SK-N-SH (cell line): ENCODE measurements around the gene MADD. TPM values are rescaled to one million over a fixed set of nuclear protein-coding genes. Genes with fewer than 3 reads are reported as not detected.

Source experiments
- CTCF ChIA-PET: fragments of 300-600, 350-600 bp; formaldehyde crosslinking; extraction: SDS; loops from one replicate; lab custom pipeline; 2021; lab: Yijun Ruan, JAX
- POLR2A ChIA-PET: fragments of 350-600 bp; sonication (Branson Sonifier 250); formaldehyde crosslinking; extraction: SDS; loops from one replicate; lab custom pipeline; 2020; ENCODE audit warnings: antibody characterized with exemption, inconsistent platforms; lab: Yijun Ruan, JAX
- DNase-seq: peaks from one replicate; pipeline ENCODE4 v3.0.0; 2012
- H2AFZ ChIP-seq: fragments of 200-600 bp; sonication (generic); 2 replicates; pipeline ENCODE4 v1.8.1; 2016; ENCODE audit warnings: antibody characterized with exemption, mild to moderate bottlenecking, low read depth
- H3F3A ChIP-seq: fragments of 200-600 bp; sonication (generic); replicated peaks from 2 replicates; pipeline ENCODE3; 2016; ENCODE audit warnings: antibody characterized with exemption, mild to moderate bottlenecking; ENCODE audit not compliant: insufficient read depth
- H3K27ac ChIP-seq, 2 experiments: fragments of 200-500 bp in 1 of 2; fragments of 200-600 bp in 1 of 2; sonication (Bioruptor generic) in 1 of 2; sonication (generic), shearing (Covaris generic) in 1 of 2; 2 replicates each; pipeline versions ENCODE4 v1.5.1 to v1.6.1; 2014 to 2016; ENCODE audit warnings: low read depth in 2 of 2, inconsistent platforms in 1 of 2, low read length in 1 of 2, mild to moderate bottlenecking in 1 of 2, mixed read lengths in 1 of 2
- H3K27me3 ChIP-seq: fragments of 200-600 bp; sonication (generic), shearing (Covaris generic); 2 replicates; pipeline ENCODE4 v1.6.1; 2016; ENCODE audit warnings: mixed run types; ENCODE audit not compliant: insufficient read depth
- H3K36me3 ChIP-seq, 2 experiments: fragments of 200-500 bp in 1 of 2; fragments of 200-600 bp in 1 of 2; sonication (Bioruptor generic) in 1 of 2; sonication (generic) in 1 of 2; replicated peaks in 1 of 2; 2 replicates each; pipeline versions ENCODE3 to v1.5.1; 2014 to 2016; ENCODE audit warnings: low read length in 1 of 2, mild to moderate bottlenecking in 1 of 2; ENCODE audit not compliant: insufficient read depth in 2 of 2, control insufficient read depth in 1 of 2
- H3K4me1 ChIP-seq, 2 experiments: fragments of 200-500 bp in 1 of 2; fragments of 200-600 bp in 1 of 2; sonication (Bioruptor generic) in 1 of 2; sonication (generic), shearing (Covaris generic) in 1 of 2; 2 replicates each; pipeline versions ENCODE4 v1.5.1 to v1.6.1; 2014 to 2016; ENCODE audit warnings: low read depth in 1 of 2, low read length in 1 of 2, mixed run types in 1 of 2; ENCODE audit not compliant: insufficient read depth in 2 of 2, control insufficient read depth in 1 of 2
- H3K4me2 ChIP-seq: fragments of 200-600 bp; sonication (generic), shearing (Covaris generic); 2 replicates; pipeline ENCODE4 v1.6.1; 2017; ENCODE audit warnings: mixed run types
- H3K4me3 ChIP-seq, 2 experiments: fragments of 200-500 bp in 1 of 2; fragments of 200-600 bp in 1 of 2; sonication (Bioruptor generic) in 1 of 2; sonication (generic), shearing (Covaris generic) in 1 of 2; 2 replicates each; pipeline versions ENCODE4 v1.5.1 to v1.8.1; 2014 to 2016; ENCODE audit warnings: low read depth in 2 of 2, inconsistent platforms in 1 of 2, low read length in 1 of 2, mild to moderate bottlenecking in 1 of 2, mixed read lengths in 1 of 2, moderate library complexity in 1 of 2
- H3K79me2 ChIP-seq: fragments of 200-600 bp; sonication (generic); 2 replicates; pipeline ENCODE4 v1.8.1; 2017; ENCODE audit warnings: mild to moderate bottlenecking; ENCODE audit not compliant: insufficient read depth
- H3K9ac ChIP-seq: fragments of 200-600 bp; sonication (generic); 2 replicates; pipeline ENCODE4 v1.6.1; 2017; ENCODE audit warnings: mixed run types
- H3K9me2 ChIP-seq: fragments of 200-600 bp; sonication (generic); 2 replicates; pipeline ENCODE4 v1.6.1; 2017; ENCODE audit warnings: mixed run types
- H3K9me3 ChIP-seq: fragments of 200-600 bp; sonication (generic); 2 replicates; pipeline ENCODE4 v1.6.1; 2017; ENCODE audit warnings: mixed run types, mild to moderate bottlenecking, moderate library complexity
- H4K20me1 ChIP-seq: fragments of 200-600 bp; sonication (generic); 2 replicates; pipeline ENCODE4 v1.6.1; 2017; ENCODE audit warnings: mild to moderate bottlenecking, mixed run types; ENCODE audit not compliant: insufficient read depth
- CHD2 ChIP-seq: fragments of 150-350 bp; IDR thresholded peaks from 2 replicates; pipeline ENCODE4 v1.6.1; 2018; ENCODE audit warnings: low read length; ENCODE audit not compliant: partially characterized antibody
- FOSL2 ChIP-seq: IDR thresholded peaks from 2 replicates; pipeline ENCODE4 v1.4.0; 2012; ENCODE audit warnings: low read depth, mild to moderate bottlenecking, moderate library complexity, borderline replicate concordance
- FOXJ3 ChIP-seq: sonication (generic); formaldehyde crosslinking; IDR thresholded peaks from 2 replicates; pipeline ENCODE4 v1.5.1; 2020; ENCODE audit warnings: mild to moderate bottlenecking, missing genetic modification reagents
- FOXM1 ChIP-seq: IDR thresholded peaks from 2 replicates; pipeline ENCODE4 v1.4.0; 2012; ENCODE audit warnings: low read depth, mild to moderate bottlenecking
- GABPA ChIP-seq: IDR thresholded peaks from 2 replicates; pipeline ENCODE4 v1.4.0; 2012; ENCODE audit warnings: low read depth, mild to moderate bottlenecking
- JUND ChIP-seq: IDR thresholded peaks from 2 replicates; pipeline ENCODE4 v1.4.0; 2012
- MEF2A ChIP-seq: IDR thresholded peaks from 2 replicates; pipeline ENCODE4 v1.4.0; 2012; ENCODE audit warnings: low read depth, borderline replicate concordance
- NFIC ChIP-seq: IDR thresholded peaks from 2 replicates; pipeline ENCODE4 v1.4.0; 2012; ENCODE audit warnings: borderline replicate concordance
- NRF1 ChIP-seq: IDR thresholded peaks from 2 replicates; pipeline ENCODE4 v1.6.1; 2012; ENCODE audit warnings: low read depth, mild to moderate bottlenecking, low read length
- POLR2AphosphoS5 ChIP-seq: IDR thresholded peaks from 2 replicates; pipeline ENCODE4 v1.6.1; 2012; ENCODE audit warnings: low read depth, low read length
- RFX5 ChIP-seq: IDR thresholded peaks from 2 replicates; pipeline ENCODE4 v1.6.1; 2012; ENCODE audit warnings: mild to moderate bottlenecking, improper control_type of control experiment, low read length
- RXRA ChIP-seq: IDR thresholded peaks from 2 replicates; pipeline ENCODE4 v1.4.0; 2012; ENCODE audit warnings: low read depth, mild to moderate bottlenecking, borderline replicate concordance
- SIN3A ChIP-seq: IDR thresholded peaks from 2 replicates; pipeline ENCODE4 v1.6.1; 2012; ENCODE audit warnings: low read depth, mild to moderate bottlenecking, low read length, moderate library complexity, borderline replicate concordance
- SMC3 ChIP-seq: IDR thresholded peaks from 2 replicates; pipeline ENCODE4 v1.6.1; 2012; ENCODE audit warnings: low read depth, low read length, improper control_type of control experiment
- TAF1 ChIP-seq: IDR thresholded peaks from 2 replicates; pipeline ENCODE4 v1.6.1; 2012; ENCODE audit warnings: low read depth, mild to moderate bottlenecking, low read length, moderate library complexity, borderline replicate concordance
- TEAD4 ChIP-seq: IDR thresholded peaks from 2 replicates; pipeline ENCODE4 v1.4.0; 2012; ENCODE audit warnings: mild to moderate bottlenecking, borderline replicate concordance; ENCODE audit not compliant: insufficient read depth
- USF2 ChIP-seq: fragments of 150-350 bp; IDR thresholded peaks from 2 replicates; pipeline ENCODE4 v1.6.1; 2017; ENCODE audit warnings: antibody characterized with exemption, low read length, low read depth, borderline replicate concordance
- YY1 ChIP-seq: IDR thresholded peaks from 2 replicates; pipeline ENCODE4 v1.4.0; 2012; ENCODE audit warnings: low read depth, mild to moderate bottlenecking
- WGBS: methylation state at CpG from one replicate; pipeline ENCODE4 v1.1.6; 2017; ENCODE audit warnings: low lambda C conversion rate; 5-methylcytosine and 5-hydroxymethylcytosine counted together
- polyA plus RNA-seq, 3 experiments: library from polyadenylated mRNA; depleted of rRNA; stranded (reverse); fragments of >200 nt; gene quantifications; 2 replicates each; pipeline ENCODE4 v1.2.3, GENCODE V29; 2012
- TF ChIP-seq, protein P1 (sequence below): IDR thresholded peaks from 2 replicates; pipeline ENCODE4; 2012

MADD gene
- polyA plus RNA-seq, 1 of the 3 experiments (the other 2 are of a cell fraction): 16.4 TPM

DNA sequence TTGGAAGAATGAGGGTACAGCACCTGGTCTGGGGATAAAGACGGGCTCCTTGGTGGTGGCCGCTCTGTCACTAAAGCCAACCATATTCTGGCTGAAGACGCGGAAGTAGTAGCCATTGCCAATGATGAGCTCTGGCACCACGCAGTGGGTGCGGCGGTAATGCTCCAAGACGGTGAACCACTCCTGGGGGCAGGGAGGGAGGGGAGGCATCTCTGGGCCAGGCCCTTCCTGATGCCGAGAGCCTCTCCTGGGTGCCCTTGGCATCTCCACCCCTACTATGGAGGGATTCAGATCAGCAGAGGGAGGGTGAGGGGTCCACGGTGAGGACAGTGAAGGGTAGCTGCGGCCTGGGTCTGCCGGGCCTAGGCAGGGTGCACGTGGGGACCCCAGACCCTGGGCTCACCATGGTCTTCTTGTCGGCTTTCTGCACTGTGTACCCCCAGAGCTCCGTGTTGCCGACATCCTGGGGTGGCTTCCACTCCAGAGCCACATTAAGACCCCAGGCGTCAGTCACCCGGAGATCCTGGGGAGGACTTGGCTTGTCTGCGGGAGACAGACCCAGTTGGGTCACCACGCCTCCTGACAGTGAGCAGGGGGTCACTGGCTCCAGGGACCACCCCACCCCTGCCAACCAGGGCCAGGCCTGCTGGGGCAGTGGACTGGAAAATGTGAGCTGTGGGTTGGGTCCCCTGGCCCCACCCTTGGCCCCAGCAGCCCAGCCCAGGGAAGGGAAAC lies 63.0 kb downstream of the MADD start:
- Histone ChIP-seq H3K9me3 (no peaks in the 10 kb centered on the region), H3K4me2 (no peak overlapping the region), H3K27me3 (no peaks in the 10 kb centered on the region), H4K20me1 (no peaks in the 10 kb centered on the region), H3K79me2 (no peaks in the 10 kb centered on the region), H3K4me1 (no peaks in the 10 kb centered on the region), H3K4me3 (no peak overlapping the region), H3K36me3 (peaks cover 0 to 14% of the 10 kb centered on the region in 2 experiments), H2AFZ (no peak overlapping the region), H3K27ac (no peak overlapping the region), H3K9me2 (no peaks in the 10 kb centered on the region), H3K9ac (no peak overlapping the region), H3F3A (no peaks in the 10 kb centered on the region)
- 96% methylated on average over 15 of the region's 20 CpGs for WGBS
- TF ChIP-seq MEF2A: no peak
- no peak for TF ChIP-seq NRF1
- TF ChIP-seq TAF1: no peak
- TF ChIP-seq, protein P1, sequence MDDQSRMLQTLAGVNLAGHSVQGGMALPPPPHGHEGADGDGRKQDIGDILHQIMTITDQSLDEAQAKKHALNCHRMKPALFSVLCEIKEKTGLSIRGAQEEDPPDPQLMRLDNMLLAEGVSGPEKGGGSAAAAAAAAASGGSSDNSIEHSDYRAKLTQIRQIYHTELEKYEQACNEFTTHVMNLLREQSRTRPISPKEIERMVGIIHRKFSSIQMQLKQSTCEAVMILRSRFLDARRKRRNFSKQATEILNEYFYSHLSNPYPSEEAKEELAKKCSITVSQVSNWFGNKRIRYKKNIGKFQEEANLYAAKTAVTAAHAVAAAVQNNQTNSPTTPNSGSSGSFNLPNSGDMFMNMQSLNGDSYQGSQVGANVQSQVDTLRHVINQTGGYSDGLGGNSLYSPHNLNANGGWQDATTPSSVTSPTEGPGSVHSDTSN: no peak
- no peak for TF ChIP-seq RFX5
- no peak for TF ChIP-seq FOXM1
- no peak for TF ChIP-seq GABPA
- TF ChIP-seq TEAD4: no peak
- TF ChIP-seq JUND: no peak
- TF ChIP-seq FOSL2: no peak
- no peak for TF ChIP-seq CHD2
- TF ChIP-seq USF2: no peak
- TF ChIP-seq SMC3: no peak
- TF ChIP-seq POLR2AphosphoS5: no peak
- TF ChIP-seq NFIC: no peak
- peak; percentile 40 for DNase-seq
- POLR2A ChIA-PET: no interaction called here
- CTCF ChIA-PET: interaction anchor here (0.9 to 1.1 kb wide), 2 partner anchors 18 to 21 kb away, joined by 3 read pairs; no protein-coding TSS in a partner anchor

DNA sequence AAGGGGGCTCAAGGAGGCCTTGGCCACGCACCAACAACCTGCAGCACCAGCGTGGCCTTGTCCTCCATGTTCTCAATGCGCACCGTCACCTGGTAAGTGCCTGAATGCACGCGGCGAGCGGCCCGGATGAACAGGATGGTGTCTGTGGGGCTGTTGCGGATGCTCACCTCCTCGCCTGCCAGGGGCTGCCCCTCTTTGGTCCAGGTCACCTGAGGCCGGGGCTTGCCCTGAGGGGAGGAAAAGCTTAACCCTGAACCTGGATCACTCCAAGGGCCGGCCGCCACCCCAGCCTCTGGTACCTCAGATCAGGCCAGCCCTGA lies 63.6 kb downstream of the MADD start:
- no peak for TF ChIP-seq MEF2A
- TF ChIP-seq NFIC: no peak
- TF ChIP-seq FOSL2: no peak
- no peak for TF ChIP-seq TEAD4
- TF ChIP-seq FOXJ3 (CRISPR knock-in tag): no peak
- no peak for TF ChIP-seq TAF1
- no peak for TF ChIP-seq RXRA
- TF ChIP-seq JUND: no peak
- TF ChIP-seq SIN3A: no peak
- no peak for TF ChIP-seq YY1
- TF ChIP-seq CHD2: no peak
- TF ChIP-seq GABPA: no peak
- TF ChIP-seq, all 33 proteins: peak for 0
- Histone ChIP-seq H3K4me3 (no peak overlapping the region), H3F3A (no peaks in the 10 kb centered on the region), H3K4me2 (no peak overlapping the region), H4K20me1 (no peaks in the 10 kb centered on the region), H3K9me2 (no peaks in the 10 kb centered on the region), H3K4me1 (no peaks in the 10 kb centered on the region), H3K27ac (no peak overlapping the region), H3K9ac (no peak overlapping the region), H3K36me3 (peaks cover 0 to 8% of the 10 kb centered on the region in 2 experiments), H2AFZ (no peak overlapping the region), H3K9me3 (no peaks in the 10 kb centered on the region), H3K27me3 (no peaks in the 10 kb centered on the region), H3K79me2 (no peaks in the 10 kb centered on the region)
- ChIA-PET CTCF (interaction anchor here (0.9 to 1.1 kb wide), 2 partner anchors 19 to 20 kb away, joined by 3 read pairs; no protein-coding TSS in a partner anchor), POLR2A (no interaction called here)
- peak; percentile 34 for DNase-seq
- 98% methylated on average over 10 of the region's 14 CpGs for WGBS
